ENCODE results near the gene MACROD2.

MACROD2 gene

GRCh38 chr20:14531786-14532185 is 536.5 kb downstream of the MACROD2 start:
- DNase-seq (ENCODE audit: low read depth), result no peak

GRCh38 chr20:14536738-14537137 is 541.4 kb downstream of the MACROD2 start:
- no peak for DNase-seq (ENCODE audit: low read depth)

- DNase-seq (ENCODE audit: low read depth), result no peak
Measured at GRCh38 chr20:14538433-14538832, 543.1 kb downstream of the MACROD2 start.

- no peak for DNase-seq (ENCODE audit: low read depth)
Measured at GRCh38 chr20:14543040-14543439, 547.7 kb downstream of the MACROD2 start.

- no peak for DNase-seq (ENCODE audit: low read depth)
Measured at GRCh38 chr20:14544688-14545087, 549.4 kb downstream of the MACROD2 start.

GRCh38 chr20:14550655-14551054 is 555.3 kb downstream of the MACROD2 start:
- DNase-seq (ENCODE audit: low read depth), result no peak

GRCh38 chr20:14553774-14554534 is 558.6 kb downstream of the MACROD2 start:
- DNase-seq (ENCODE audit: low read depth), result no peak

- DNase-seq (ENCODE audit: low read depth), result no peak
Measured at GRCh38 chr20:14555676-14556075, 560.4 kb downstream of the MACROD2 start.

- DNase-seq (ENCODE audit: low read depth), result no peak
Measured at GRCh38 chr20:14556206-14556605, 560.9 kb downstream of the MACROD2 start.

- no peak for DNase-seq (ENCODE audit: low read depth)
Measured at GRCh38 chr20:14559612-14560011, 564.3 kb downstream of the MACROD2 start.

GRCh38 chr20:14561741-14562221 is 566.5 kb downstream of the MACROD2 start:
- no peak for DNase-seq (ENCODE audit: low read depth)

- no peak for DNase-seq (ENCODE audit: low read depth)
Measured at GRCh38 chr20:14562981-14563380, 567.7 kb downstream of the MACROD2 start.

- no peak for DNase-seq (ENCODE audit: low read depth)
Measured at GRCh38 chr20:14566505-14566904, 571.2 kb downstream of the MACROD2 start.

- DNase-seq (ENCODE audit: low read depth), result no peak
Measured at GRCh38 chr20:14568225-14568624, 572.9 kb downstream of the MACROD2 start.

- no peak for DNase-seq (ENCODE audit: low read depth)
Measured at GRCh38 chr20:14568701-14569100, 573.4 kb downstream of the MACROD2 start.

- no peak for DNase-seq (ENCODE audit: low read depth)
Measured at GRCh38 chr20:14569641-14570040, 574.3 kb downstream of the MACROD2 start.

- DNase-seq (ENCODE audit: low read depth), result no peak
Measured at GRCh38 chr20:14570811-14571210, 575.5 kb downstream of the MACROD2 start.

GRCh38 chr20:14573676-14574075 is 578.4 kb downstream of the MACROD2 start:
- no peak for DNase-seq (ENCODE audit: low read depth)

GRCh38 chr20:14576196-14576877 is 581.0 kb downstream of the MACROD2 start:
- no peak for DNase-seq (ENCODE audit: low read depth)

- no peak for DNase-seq (ENCODE audit: low read depth)
Measured at GRCh38 chr20:14580418-14581074, 585.2 kb downstream of the MACROD2 start.

- no peak for DNase-seq (ENCODE audit: low read depth)
Measured at GRCh38 chr20:14581731-14582130, 586.4 kb downstream of the MACROD2 start.

- DNase-seq (ENCODE audit: low read depth), result no peak
Measured at GRCh38 chr20:14582855-14583254, 587.5 kb downstream of the MACROD2 start.

GRCh38 chr20:14583413-14583812 is 588.1 kb downstream of the MACROD2 start:
- DNase-seq (ENCODE audit: low read depth), result no peak
